SIG-M5 (cell line): Measurements from ENCODE around the gene COCH.
"Not testable (repeated sequence)": the region's sequence is repeated elsewhere in the genome, so short reads cannot be mapped to it uniquely, and the experiment has no call there.

Experiments
- DNase-seq: peaks from one replicate; lab custom pipeline; 2025; lab: John Stamatoyannopoulos, UW

Gene COCH

GRCh38 chr14:30875788-30876053 lies 1.4 kb downstream of the COCH start:
- DNase-seq: no peak

GRCh38 chr14:30876692-30877091 lies 2.3 kb downstream of the COCH start:
- no peak for DNase-seq

GRCh38 chr14:30882431-30882830 lies 8.1 kb downstream of the COCH start:
- no peak for DNase-seq

- DNase-seq: no peak
Measured at GRCh38 chr14:30883508-30884294, 9.3 kb downstream of the COCH start.

- DNase-seq: no peak
Measured at GRCh38 chr14:30884901-30885300, 10.5 kb downstream of the COCH start.

- no peak for DNase-seq
Measured at GRCh38 chr14:30885840-30886740, 11.7 kb downstream of the COCH start.

- no peak for DNase-seq
Measured at GRCh38 chr14:30888480-30889243, 14.3 kb downstream of the COCH start.

- no peak for DNase-seq
Measured at GRCh38 chr14:30889244-30889594, 14.9 kb downstream of the COCH start.

- DNase-seq: no peak
Measured at GRCh38 chr14:30893819-30894218, 19.5 kb downstream of the COCH start.

- DNase-seq: no peak
Measured at GRCh38 chr14:30894923-30895515, 20.7 kb downstream of the COCH start.

- DNase-seq: no peak
Measured at GRCh38 chr14:30896435-30896834, 22.1 kb downstream of the COCH start.

GRCh38 chr14:30897121-30897520 lies 22.8 kb downstream of the COCH start:
- DNase-seq: not testable (repeated sequence)

- no peak for DNase-seq
Measured at GRCh38 chr14:30903285-30904124, 29.1 kb downstream of the COCH start.

GRCh38 chr14:30906752-30907658 lies 32.6 kb downstream of the COCH start:
- no peak for DNase-seq

- DNase-seq: no peak
Measured at GRCh38 chr14:30907659-30908057, 33.3 kb downstream of the COCH start.

- DNase-seq: no peak
Measured at GRCh38 chr14:30908826-30909225, 34.5 kb downstream of the COCH start.

GRCh38 chr14:30914812-30915211 lies 40.5 kb downstream of the COCH start:
- no peak for DNase-seq

- DNase-seq: no peak
Measured at GRCh38 chr14:30915596-30915995, 41.2 kb downstream of the COCH start.

GRCh38 chr14:30921305-30921704 lies 46.9 kb downstream of the COCH start:
- DNase-seq: no peak

GRCh38 chr14:30921788-30922187 lies 47.4 kb downstream of the COCH start:
- DNase-seq: no peak
